Amniotic stem cell (primary cell): ENCODE measurements around the gene ZNF276.

ENCODE experiments used
- DNase-seq: peaks from one replicate; lab custom pipeline; 2025; lab: John Stamatoyannopoulos, UW

ZNF276 gene

DNA sequence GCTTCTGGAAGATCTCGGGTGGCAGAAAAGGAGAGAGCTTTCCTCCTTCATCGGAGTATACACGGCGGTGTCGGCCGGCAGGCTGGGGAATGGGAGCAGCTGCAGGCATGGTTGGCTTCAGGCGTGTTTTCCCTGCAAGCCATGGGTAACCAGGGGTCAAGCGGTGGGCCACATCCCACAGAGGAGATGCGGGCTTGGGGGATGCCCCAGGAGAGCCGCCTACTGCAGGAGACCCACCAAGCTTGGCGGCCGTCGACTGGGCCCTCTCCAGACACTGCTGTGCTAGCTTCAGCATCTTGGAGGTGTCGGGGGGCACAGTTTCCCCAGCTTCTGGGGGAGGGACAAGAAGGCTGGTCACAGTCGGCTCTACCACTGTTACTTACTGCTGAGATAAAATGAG is 4.8 kb upstream of the ZNF276 start:
- no peak for DNase-seq

- no peak for DNase-seq
Measured at GRCh38 chr16:89716916-89717687, 4.2 kb upstream of the ZNF276 start.

DNA sequence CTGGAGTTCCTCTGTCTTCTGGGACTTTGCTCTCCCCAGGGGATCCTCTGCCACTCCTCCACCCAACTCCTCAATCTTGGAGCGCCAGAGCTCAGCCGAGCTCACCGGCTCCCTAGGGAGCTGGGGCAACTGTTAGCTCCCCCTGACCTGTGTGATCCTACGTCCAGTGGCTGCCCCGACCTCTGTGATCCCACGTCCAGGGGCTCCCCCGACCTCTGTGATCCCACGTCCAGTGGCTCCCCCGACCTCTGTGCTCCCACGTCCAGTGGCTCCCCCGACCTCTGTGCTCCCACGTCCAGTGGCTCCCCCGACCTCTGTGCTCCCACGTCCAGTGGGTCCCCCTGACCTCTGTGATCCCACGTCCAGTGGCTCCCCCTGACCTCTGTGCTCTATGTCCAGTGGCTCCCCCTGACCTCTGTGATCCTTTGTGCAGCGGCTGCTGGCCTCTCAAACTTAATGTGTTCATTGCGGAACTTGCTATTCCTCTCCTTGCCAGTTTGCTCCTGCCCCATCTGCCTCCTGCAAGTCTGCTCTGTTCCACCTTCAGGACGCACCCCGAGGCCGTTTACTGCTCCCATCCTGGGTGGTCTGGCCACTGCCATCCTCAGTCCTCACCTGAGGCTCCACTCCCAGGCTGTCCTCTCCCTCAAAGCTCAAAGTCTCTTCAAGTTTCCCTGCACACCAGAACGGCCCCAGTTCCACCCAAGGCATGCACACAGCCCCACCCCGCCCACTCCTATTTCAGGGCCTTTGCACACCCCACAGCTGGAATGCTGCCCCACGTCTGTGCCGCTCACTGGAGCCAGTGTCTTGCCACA is 3.4 kb upstream of the ZNF276 start:
- DNase-seq: no peak

GRCh38 chr16:89720551-89720812 is 855 bp upstream of the ZNF276 start:
- no peak for DNase-seq

DNA sequence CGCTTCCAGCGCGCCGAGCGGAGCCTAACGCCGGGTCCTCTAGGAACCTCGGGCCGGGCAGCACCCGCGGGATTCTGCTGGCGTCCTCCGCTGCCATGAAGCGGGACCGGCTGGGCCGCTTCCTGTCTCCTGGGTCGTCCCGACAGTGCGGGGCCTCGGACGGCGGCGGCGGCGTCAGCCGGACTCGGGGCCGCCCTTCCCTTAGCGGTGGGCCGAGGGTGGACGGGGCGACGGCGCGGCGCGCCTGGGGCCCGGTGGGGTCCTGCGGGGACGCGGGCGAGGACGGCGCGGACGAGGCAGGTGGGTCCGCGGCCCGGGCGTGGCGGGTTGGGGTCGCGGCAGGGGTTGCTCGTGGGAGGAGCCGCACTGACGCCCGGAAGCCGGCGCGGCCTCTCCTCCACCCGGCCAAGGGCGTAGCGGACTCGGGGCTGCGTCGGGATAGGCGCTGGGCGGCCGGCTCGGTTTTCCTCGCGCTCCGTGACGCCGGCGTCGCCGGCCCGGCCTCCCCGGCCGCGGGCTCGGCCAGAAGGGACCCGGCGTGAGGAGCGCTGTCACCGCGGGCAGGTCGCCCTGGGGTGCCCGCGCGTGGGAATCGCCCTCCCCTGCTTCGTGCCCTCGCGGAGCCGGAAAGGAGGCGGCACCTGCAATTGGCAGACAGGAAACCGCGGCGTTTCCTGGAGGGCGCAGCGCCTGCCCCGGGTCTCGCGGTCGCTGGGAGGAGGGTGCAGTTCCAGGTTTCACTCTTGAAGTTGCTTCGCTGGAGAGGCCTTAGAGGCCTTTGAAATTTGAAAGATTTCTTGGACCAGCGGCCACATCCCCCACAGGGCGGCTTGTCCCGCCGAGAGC is 432 bp downstream of the ZNF276 start:
- no peak for DNase-seq

- no peak for DNase-seq
Measured at GRCh38 chr16:89722392-89723278, 1.3 kb downstream of the ZNF276 start.

- DNase-seq: no peak
Measured at GRCh38 chr16:89723279-89724250, 2.2 kb downstream of the ZNF276 start.

- no peak for DNase-seq
Measured at GRCh38 chr16:89727406-89728120, 6.2 kb downstream of the ZNF276 start.

DNA sequence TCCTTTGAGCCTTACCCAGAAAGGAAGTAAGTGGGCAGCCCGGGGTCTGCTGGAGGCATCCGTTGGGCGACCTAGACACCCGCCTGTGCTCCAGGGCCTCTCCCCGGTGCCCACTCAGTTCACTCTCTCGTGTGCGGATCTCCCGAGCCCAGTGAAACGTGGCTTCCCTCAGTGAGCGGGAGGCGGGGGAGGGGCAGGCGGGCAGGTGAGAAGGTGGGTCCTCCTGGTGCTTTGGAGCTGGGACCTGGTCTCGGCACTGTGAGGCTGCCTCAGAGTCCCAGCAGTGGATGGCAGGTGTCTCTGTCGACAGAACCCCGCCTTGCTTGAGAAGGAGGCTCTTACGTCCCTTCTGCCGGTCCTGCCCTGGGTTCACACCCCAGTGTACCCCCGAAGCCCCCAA is 8.0 kb downstream of the ZNF276 start:
- DNase-seq: no peak

DNA sequence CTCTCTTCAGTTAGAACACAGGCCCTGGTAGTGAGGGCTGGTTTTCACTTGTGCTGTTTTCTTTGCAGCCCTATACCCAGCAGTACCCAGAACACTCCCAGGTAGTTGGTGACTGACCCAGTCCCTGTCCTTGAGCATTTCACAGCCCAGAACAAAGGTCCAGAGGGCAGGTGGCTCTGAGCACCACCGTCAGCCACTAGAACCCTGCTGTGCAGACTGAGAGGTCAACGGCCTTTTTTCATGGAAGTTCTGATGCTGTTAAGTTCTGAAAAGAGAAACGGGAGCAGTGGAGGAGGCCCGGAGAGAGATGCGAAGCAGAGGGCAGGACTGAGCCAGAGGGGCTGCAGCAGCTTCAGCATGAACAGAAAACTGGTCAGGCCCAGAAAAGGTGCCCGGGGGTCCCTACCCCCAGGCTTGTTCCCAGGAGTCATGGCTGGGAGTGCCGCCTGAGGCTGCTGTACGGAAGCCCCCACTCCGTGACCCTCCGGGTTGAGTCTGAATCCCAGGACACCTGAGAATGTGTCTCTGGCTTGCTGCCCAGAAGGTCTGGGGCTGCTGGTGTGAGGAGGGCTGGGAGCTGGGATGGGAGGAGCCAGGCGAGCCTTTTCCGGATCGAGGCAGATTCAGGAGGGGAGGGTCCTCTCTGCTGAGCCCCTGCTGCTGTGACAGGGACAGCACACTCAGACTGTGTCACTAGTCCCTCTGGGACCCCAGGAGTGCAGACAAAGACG is 8.7 kb downstream of the ZNF276 start:
- DNase-seq: no peak

DNA sequence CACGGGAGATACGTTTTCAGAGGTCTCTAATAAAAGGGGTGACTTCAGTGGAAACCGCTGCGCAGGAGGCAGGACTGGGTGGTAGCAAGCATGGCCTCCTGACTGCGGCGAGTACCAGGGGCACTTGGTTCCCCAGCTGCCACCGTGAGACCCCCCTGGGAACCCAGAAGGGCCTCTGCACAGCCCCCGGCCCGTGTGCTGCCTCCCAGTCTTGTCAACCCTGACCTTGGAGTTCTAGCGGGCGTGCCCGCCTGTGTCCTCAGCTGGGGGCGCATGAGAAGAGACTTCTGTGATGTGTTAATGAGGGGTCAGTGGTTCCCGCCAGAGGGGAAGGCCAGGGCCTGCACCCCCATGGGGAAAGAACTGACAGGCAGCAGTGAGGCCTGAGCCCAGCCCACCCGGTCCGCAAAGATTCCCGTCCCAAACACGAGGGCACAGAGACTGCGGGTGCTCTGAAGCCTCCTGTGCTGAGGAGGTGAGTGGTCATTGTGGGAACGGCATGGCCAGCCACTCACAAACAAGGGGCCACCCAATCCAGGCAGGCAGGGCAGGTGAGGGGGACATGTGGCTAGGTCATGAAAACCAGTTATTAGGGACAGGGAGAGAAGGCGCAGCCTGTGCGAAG is 9.4 kb downstream of the ZNF276 start:
- DNase-seq: no peak

GRCh38 chr16:89732142-89732917 is 11.0 kb downstream of the ZNF276 start:
- DNase-seq: no peak

- no peak for DNase-seq
Measured at GRCh38 chr16:89732918-89733242, 11.5 kb downstream of the ZNF276 start.

- no peak for DNase-seq
Measured at GRCh38 chr16:89733322-89733721, 12.0 kb downstream of the ZNF276 start.

DNA sequence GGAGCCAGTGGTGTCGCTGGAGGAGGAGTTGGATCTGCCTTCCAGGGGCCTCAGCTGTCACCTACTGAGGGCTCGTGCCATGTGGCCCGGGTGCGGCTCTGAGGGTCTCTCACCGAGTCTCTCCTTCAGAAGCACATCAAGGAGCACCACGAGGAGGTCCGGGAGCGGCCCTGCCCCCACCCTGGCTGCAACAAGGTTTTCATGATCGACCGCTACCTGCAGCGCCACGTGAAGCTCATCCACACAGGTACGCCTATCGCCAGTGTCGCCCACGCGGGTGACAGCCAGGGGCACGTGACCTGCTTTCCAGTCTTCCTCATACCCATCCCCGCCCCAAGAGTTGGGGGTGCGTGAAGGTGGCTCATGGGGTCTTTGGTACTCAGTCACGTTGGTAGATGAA is 12.5 kb downstream of the ZNF276 start:
- DNase-seq: no peak

DNA sequence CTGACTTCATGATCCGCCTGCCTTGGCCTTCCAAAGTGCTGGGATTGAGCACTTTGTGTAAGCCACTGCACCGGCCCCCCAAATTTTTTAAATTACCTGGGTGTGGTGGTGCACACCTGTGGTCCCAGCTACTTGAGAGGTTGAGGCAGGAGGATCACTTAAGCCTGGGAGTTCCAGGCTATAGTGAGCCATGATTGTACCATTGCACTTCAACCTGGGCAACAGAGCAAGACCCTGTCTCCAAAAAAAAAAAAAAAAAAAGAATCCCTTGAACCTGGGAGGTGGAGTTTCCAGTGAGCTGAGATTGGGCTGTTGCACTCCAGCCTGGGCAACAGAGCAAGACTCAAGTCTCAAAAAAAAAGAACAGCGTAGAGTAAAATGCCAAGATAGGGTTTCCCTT is 15.2 kb downstream of the ZNF276 start:
- no peak for DNase-seq

DNA sequence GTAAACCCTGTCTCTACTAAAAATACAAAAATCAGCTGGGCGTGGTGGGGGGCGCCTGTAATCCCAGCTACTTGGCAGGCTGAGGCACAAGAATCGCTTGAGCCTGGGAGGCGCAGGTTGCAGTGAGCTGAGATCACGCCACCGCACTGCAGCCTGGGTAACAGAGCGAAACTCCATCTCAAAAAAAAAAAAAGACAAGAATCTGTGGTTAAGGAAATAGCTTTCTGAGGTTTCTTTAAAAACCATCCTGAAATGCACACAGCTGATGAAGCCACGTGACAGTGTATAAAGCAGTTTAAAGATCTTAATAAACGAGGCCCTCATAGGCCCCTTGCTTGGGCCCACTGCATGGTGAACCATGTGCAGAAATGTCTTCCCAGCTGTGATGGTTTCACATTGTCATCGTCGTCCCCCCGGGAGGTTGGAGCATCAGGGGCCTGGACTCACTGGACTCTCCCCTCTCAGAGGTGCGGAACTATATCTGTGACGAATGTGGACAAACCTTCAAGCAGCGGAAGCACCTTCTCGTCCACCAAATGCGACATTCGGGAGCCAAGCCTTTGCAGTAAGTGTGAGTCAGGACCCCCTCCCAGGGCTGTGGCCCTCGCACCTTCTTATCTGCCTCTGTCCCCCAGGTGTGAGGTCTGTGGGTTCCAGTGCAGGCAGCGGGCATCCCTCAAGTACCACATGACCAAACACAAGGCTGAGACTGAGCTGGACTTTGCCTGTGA is 16.2 kb downstream of the ZNF276 start:
- DNase-seq: no peak

- DNase-seq: no peak
Measured at GRCh38 chr16:89738072-89738377, 16.7 kb downstream of the ZNF276 start.
